ENCODE results near the gene MIB1. TPM values are rescaled to one million over a fixed set of nuclear protein-coding genes. Genes with fewer than 3 reads are reported as not detected.

Gene MIB1
- total and polyA plus RNA-seq, 9 of the 15 experiments (the other 6 are each of a cell fraction or from before 2014, with no cell fraction given): 7.2 to 43.8 (median 23.2) TPM

- Histone ChIP-seq H4K20me1 (replicated peaks; ENCODE audit: control insufficient read depth, insufficient read depth, low read length) (no peaks in the 10 kb centered on the region), H3K4me3 (no peak overlapping the region), H3K27me3 (ENCODE audit: control insufficient read depth in 2 of 2, insufficient read depth in 2 of 2, low read length in 2 of 2) (peaks cover 5 to 6% of the 10 kb centered on the region in 2 experiments; a peak in 4 of 5 replicates), H3K9me1 (ENCODE audit: control insufficient read depth, insufficient read depth, low read length) (no peaks in the 10 kb centered on the region), H3K4me1 (replicated peaks in 1 of 2; ENCODE audit: control insufficient read depth in 2 of 2, insufficient read depth in 2 of 2, low read length in 2 of 2) (peaks cover 0 to 6% of the 10 kb centered on the region in 2 experiments; a peak in 2 of 5 replicates), H3K9me3 (replicated peaks; ENCODE audit: control insufficient read depth, insufficient read depth, low read depth, low read length) (no peaks in the 10 kb centered on the region), H3K27ac (ENCODE audit: extremely low read depth, low read depth, low read length) (no peak overlapping the region), H3K4me2 (ENCODE audit: insufficient read depth, low read length) (peak overlapping the region; percentile 7; the same call in 1 of the 2 replicates), H3K79me2 (ENCODE audit: control insufficient read depth, insufficient read depth, low read length) (no peaks in the 10 kb centered on the region), H3K36me3 (ENCODE audit: control insufficient read depth, insufficient read depth, low read length) (no peaks in the 10 kb centered on the region), H2AFZ (ENCODE audit: low read depth, low read length) (0 out of 2 replicates have a peak overlapping the region, but pooled peaks have one; percentile 27), H3K9ac (ENCODE audit: insufficient read depth in 1 of 2, low read depth in 2 of 2, low read length in 2 of 2) (no peak overlapping the region)
- POLR2A ChIA-PET: no interaction called here
- in situ Hi-C loops (cut with MboI): no loop called here
- ATAC-seq (peak; percentile 75), DNase-seq (ENCODE audit: extremely low read depth in 1 of 4, low spot score in 3 of 4) (peak; percentile 16 to 33 (median 22)), FAIRE-seq (no peak)
- BruUV-seq (replicated peaks): no TSS peak
- WGBS (ENCODE audit: insufficient coverage, low coverage, missing lambda C conversion rate): 31% methylated on average over 26 of the region's 27 CpGs
- TF ChIP-seq E2F6 (IDR thresholded peaks at IDR 0.05; ENCODE audit: borderline replicate concordance in 1 of 2, extremely low read depth in 1 of 2, insufficient read depth in 1 of 2, insufficient read length in 1 of 2, low read depth in 1 of 2, low read length in 1 of 2, poor library complexity in 1 of 2, severe bottlenecking in 1 of 2): peak in 1 of 2 experiments; percentile 33
- TF ChIP-seq L3MBTL2 (IDR thresholded peaks at IDR 0.05): peak; percentile 71
- TF ChIP-seq MGA (IDR thresholded peaks at IDR 0.05): peak; percentile 55
- TF ChIP-seq MLX (CRISPR knock-in tag; conservative IDR thresholded peaks at IDR 0.05): no peak
- CTCF ChIA-PET (ENCODE audit: low intra/inter-chr PET ratio): no interaction called here
- intact Hi-C loops (cut with micrococcal nuclease): loop anchor here (1.0 to 5.0 kb wide), 3 partner anchors 59 to 665 kb away; no protein-coding TSS in a partner anchor
Observed at GRCh38 chr18:21896732-21897336, 156.2 kb downstream of the MIB1 start.
